Upper lobe of right lung (tissue), 1 donor: ENCODE measurements around the gene PRAC1. TPM values are rescaled to one million over a fixed set of nuclear protein-coding genes. Genes with fewer than 3 reads are reported as not detected.
"Not testable (repeated sequence)": the region's sequence is repeated elsewhere in the genome, so short reads cannot be mapped to it uniquely, and the experiment has no call there.

ENCODE experiments used
- ATAC-seq: fragments of 200-7000 bp; cut with Tn5 transposase; one replicate; pipeline ENCODE4 v1.9.1; 2020; ENCODE audit warnings: mild to moderate bottlenecking, moderate library complexity
- DNase-seq: peaks from one replicate; pipeline ENCODE4 v3.0.0-alpha.2; 2020
- H3K27ac ChIP-seq: fragments of 200-600 bp; one replicate; pipeline ENCODE4 v1.8.0; 2022
- H3K27me3 ChIP-seq: fragments of 200-600 bp; one replicate; pipeline ENCODE4 v1.8.0; 2022; ENCODE audit warnings: mild to moderate bottlenecking
- H3K36me3 ChIP-seq: fragments of 200-600 bp; one replicate; pipeline ENCODE4 v1.8.0; 2022
- H3K4me1 ChIP-seq: fragments of 200-600 bp; one replicate; pipeline ENCODE4 v1.8.0; 2022
- H3K4me3 ChIP-seq: fragments of 200-600 bp; one replicate; pipeline ENCODE4 v1.8.0; 2022; ENCODE audit warnings: mild to moderate bottlenecking
- H3K9me3 ChIP-seq: fragments of 200-600 bp; one replicate; pipeline ENCODE4 v1.8.0; 2022
- CTCF ChIP-seq: fragments of 200-600 bp; IDR thresholded peaks from one replicate; pipeline ENCODE4 v1.8.0; 2022; ENCODE audit warnings: antibody characterized with exemption
- intact Hi-C: fragments of 100-400 bp; cut with DNase I; formaldehyde crosslinking; loops from one replicate; pipeline ENCODE4 v1.11.0; 2022
- total RNA-seq: library from RNA; stranded (reverse); fragmentation: NEBNext Ultra II Directional; extraction: Animal tissue kit (Norgen Biotek cat#: 25700); gene quantifications from one replicate; pipeline ENCODE4 v1.2.1, GENCODE V29; 2021
- donor health status: DM: no; HTN: yes; CAD: no; lungs with severe emphysema.

Gene PRAC1
- total RNA-seq, 1 donor from 2014 or later: not detected

- H3K27ac ChIP-seq: no peak overlapping the region
- ATAC-seq (no peak), DNase-seq (no peak)
- peaks cover 13% of the 10 kb centered on the region for H3K4me1 ChIP-seq
- no peaks in the 10 kb centered on the region for H3K36me3 ChIP-seq
- no peak overlapping the region for H3K4me3 ChIP-seq
- intact Hi-C loops: no loop called here
- no peaks in the 10 kb centered on the region for H3K9me3 ChIP-seq
- TF ChIP-seq CTCF: no peak
- peaks cover 100% of the 10 kb centered on the region for H3K27me3 ChIP-seq
These were observed 2.6 kb downstream of the PRAC1 start for GRCh38 chr17:48719642-48720265.

GRCh38 chr17:48718761-48719641 is 3.3 kb downstream of the PRAC1 start:
- H3K36me3 ChIP-seq: no peaks in the 10 kb centered on the region
- peaks cover 8% of the 10 kb centered on the region for H3K4me1 ChIP-seq
- H3K4me3 ChIP-seq: no peak overlapping the region
- peaks cover 100% of the 10 kb centered on the region for H3K27me3 ChIP-seq
- ATAC-seq (no peak), DNase-seq (no peak)
- no peak for TF ChIP-seq CTCF
- intact Hi-C loops: no loop called here
- no peaks in the 10 kb centered on the region for H3K9me3 ChIP-seq
- H3K27ac ChIP-seq: no peak overlapping the region

GRCh38 chr17:48718227-48718760 is 4.0 kb downstream of the PRAC1 start:
- ATAC-seq: no peak

GRCh38 chr17:48717367-48718226 is 4.7 kb downstream of the PRAC1 start:
- ATAC-seq (no peak), DNase-seq (no peak)
- Histone ChIP-seq H3K27ac (no peak overlapping the region), H3K4me1 (no peaks in the 10 kb centered on the region), H3K36me3 (no peaks in the 10 kb centered on the region), H3K9me3 (no peaks in the 10 kb centered on the region), H3K4me3 (no peak overlapping the region), H3K27me3 (peaks cover 100% of the 10 kb centered on the region)
- intact Hi-C loops: no loop called here
- no peak for TF ChIP-seq CTCF

More at GRCh38 chr17:48718227-48718760, 4.0 kb downstream of the PRAC1 start:
- Histone ChIP-seq H3K36me3 (no peaks in the 10 kb centered on the region), H3K27ac (no peak overlapping the region), H3K9me3 (no peaks in the 10 kb centered on the region), H3K4me3 (no peak overlapping the region), H3K4me1 (peaks cover under 1% of the 10 kb centered on the region), H3K27me3 (peaks cover 100% of the 10 kb centered on the region)
- intact Hi-C loops: no loop called here
- no peak for TF ChIP-seq CTCF
- DNase-seq: no peak

GRCh38 chr17:48716549-48716948 is 5.8 kb downstream of the PRAC1 start:
- H3K4me1 ChIP-seq, H3K4me3 ChIP-seq, DNase-seq, ATAC-seq, H3K9me3 ChIP-seq, intact Hi-C loops, H3K27ac ChIP-seq, H3K36me3 ChIP-seq: not testable (repeated sequence)
- peaks cover 100% of the 10 kb centered on the region for H3K27me3 ChIP-seq
